Upper lobe of left lung (tissue), 4 donors: ENCODE results near the gene MGST2.
A peak's percentile ranks its signal among the peaks of the same experiment; 100 is the strongest.

ENCODE experiments used
- CTCF ChIP-seq, 6 experiments: fragments of 450-650 bp in 4 of 6; fragments of 200-600 bp in 2 of 6; sonication (generic) in 2 of 6; IDR thresholded peaks; one replicate each; pipeline ENCODE4 v1.5.1; 2016 to 2019; ENCODE audit warnings: antibody characterized with exemption in 6 of 6
- POLR2AphosphoS5 ChIP-seq, 2 donors: sonication (generic); formaldehyde crosslinking; IDR thresholded peaks; one replicate each; pipeline ENCODE4 v1.5.1; 2017; ENCODE audit warnings: antibody characterized with exemption in 2 of 2

- TF ChIP-seq CTCF (IDR thresholded peaks at IDR 0.05) = no peak
- peak in 1 of 2 donors; percentile 67 for TF ChIP-seq POLR2AphosphoS5 (IDR thresholded peaks at IDR 0.05)
These were observed at the start of gene MGST2 for GRCh38 chr4:139665690-139666529.
